IMR-90 (cell line): ENCODE data around the gene DNAJB2. TPM values are rescaled to one million over a fixed set of nuclear protein-coding genes. Genes with fewer than 3 reads are reported as not detected.

Experiments used
- ATAC-seq: fragments of 200-7000 bp; cut with Tn5 transposase; 2 replicates; pipeline ENCODE4 v1.9.1; 2020; ENCODE audit warnings: low read depth, mild to moderate bottlenecking, moderate library complexity
- BruUV-seq: library from RNA; stranded (reverse); fragments of 400-500 nt; replicated peaks from 2 replicates; lab custom pipeline; 2021; lab: Mats Ljungman, UMichigan
- CTCF ChIA-PET: fragments of 300-600 bp; formaldehyde crosslinking; extraction: SDS; loops from one replicate; lab custom pipeline; 2021; ENCODE audit warnings: antibody characterized with exemption; lab: Yijun Ruan, JAX
- POLR2A ChIA-PET: fragments of 300-600 bp; sonication (Branson Sonifier 250); formaldehyde crosslinking; loops from one replicate; lab custom pipeline; 2022; ENCODE audit warnings: antibody characterized with exemption; ENCODE audit not compliant: unreplicated experiment; lab: Charles Lee
- DNase-seq: peaks from one replicate; pipeline ENCODE4 v3.0.0; 2013
- H2AFZ ChIP-seq: replicated peaks from 2 replicates; pipeline ENCODE3; 2013; ENCODE audit warnings: low read length, mild to moderate bottlenecking; ENCODE audit not compliant: poor library complexity
- H2AK5ac ChIP-seq: 2 replicates; pipeline ENCODE4 v1.6.1; 2013; ENCODE audit warnings: low read depth, low read length, inconsistent platforms
- H2AK9ac ChIP-seq: replicated peaks from 2 replicates; pipeline ENCODE3; 2013; ENCODE audit warnings: mild to moderate bottlenecking, low read depth, low read length, moderate library complexity; ENCODE audit not compliant: poor library complexity
- H2BK120ac ChIP-seq: 2 replicates; pipeline ENCODE4 v1.6.1; 2013; ENCODE audit warnings: low read depth, low read length, inconsistent platforms
- H2BK15ac ChIP-seq: 3 replicates; pipeline ENCODE4 v1.6.1; 2013; ENCODE audit warnings: low read depth, low read length, inconsistent platforms
- H2BK20ac ChIP-seq: 2 replicates; pipeline ENCODE4 v1.6.1; 2013; ENCODE audit warnings: low read depth, mild to moderate bottlenecking, inconsistent platforms, low read length, moderate library complexity
- H2BK5ac ChIP-seq: 2 replicates; pipeline ENCODE4 v1.6.1; 2013; ENCODE audit warnings: mild to moderate bottlenecking, low read depth, low read length, inconsistent platforms; ENCODE audit not compliant: poor library complexity, severe bottlenecking
- H3K14ac ChIP-seq: replicated peaks from 2 replicates; pipeline ENCODE4 v1.6.1; 2013; ENCODE audit warnings: low read depth, low read length, inconsistent platforms
- H3K18ac ChIP-seq: 2 replicates; pipeline ENCODE4 v1.6.1; 2013; ENCODE audit warnings: low read depth, low read length, control low read depth
- H3K23ac ChIP-seq: 2 replicates; pipeline ENCODE4 v1.6.1; 2013; ENCODE audit warnings: low read depth, low read length, inconsistent platforms
- H3K27ac ChIP-seq: 2 replicates; pipeline ENCODE4 v1.5.1; 2013; ENCODE audit warnings: mild to moderate bottlenecking, control low read depth, low read length; ENCODE audit not compliant: insufficient read depth
- H3K27me3 ChIP-seq: 2 replicates; pipeline ENCODE4 v1.6.1; 2013; ENCODE audit warnings: low read length; ENCODE audit not compliant: control insufficient read depth, insufficient read depth
- H3K36me3 ChIP-seq: 2 replicates; pipeline ENCODE4 v1.6.1; 2013; ENCODE audit warnings: low read length, mixed read lengths; ENCODE audit not compliant: control insufficient read depth, insufficient read depth
- H3K4ac ChIP-seq: 2 replicates; pipeline ENCODE4 v1.6.1; 2013; ENCODE audit warnings: low read depth, low read length, inconsistent platforms
- H3K4me1 ChIP-seq: 2 replicates; pipeline ENCODE4 v1.6.1; 2013; ENCODE audit warnings: low read length, mixed read lengths; ENCODE audit not compliant: control insufficient read depth, insufficient read depth
- H3K4me2 ChIP-seq: 2 replicates; pipeline ENCODE4 v1.6.1; 2013; ENCODE audit warnings: low read depth, mild to moderate bottlenecking, control low read depth, low read length, moderate library complexity
- H3K4me3 ChIP-seq: 2 replicates; pipeline ENCODE4 v1.5.1; 2013; ENCODE audit warnings: low read depth, mild to moderate bottlenecking, control low read depth, low read length, moderate library complexity; ENCODE audit not compliant: insufficient read depth
- H3K56ac ChIP-seq: 2 replicates; pipeline ENCODE4 v1.6.1; 2013; ENCODE audit warnings: low read length, inconsistent platforms; ENCODE audit not compliant: insufficient read depth; ENCODE audit errors: extremely low read depth
- H3K79me1 ChIP-seq, 2 experiments: 2 replicates each; pipeline ENCODE4 v1.6.1; 2013; ENCODE audit warnings: low read length in 2 of 2, inconsistent platforms in 1 of 2, low read depth in 1 of 2
- H3K9ac ChIP-seq: 2 replicates; pipeline ENCODE4 v1.6.1; 2013; ENCODE audit warnings: low read depth, low read length, control low read depth
- H3K9me1 ChIP-seq: 2 replicates; pipeline ENCODE4 v1.6.1; 2013; ENCODE audit warnings: low read length, inconsistent platforms; ENCODE audit not compliant: insufficient read depth
- H3K9me3 ChIP-seq: 2 replicates; pipeline ENCODE4 v1.6.1; 2013; ENCODE audit warnings: low read length; ENCODE audit not compliant: control insufficient read depth, insufficient read depth
- H4K20me1 ChIP-seq: 2 replicates; pipeline ENCODE4 v1.6.1; 2013; ENCODE audit warnings: low read length, inconsistent platforms; ENCODE audit not compliant: insufficient read depth
- H4K5ac ChIP-seq: 2 replicates; pipeline ENCODE4 v1.6.1; 2013; ENCODE audit warnings: mild to moderate bottlenecking, low read depth, low read length, control low read depth
- H4K8ac ChIP-seq, 2 experiments: 2 replicates each; pipeline ENCODE4 v1.6.1; 2013; ENCODE audit warnings: low read depth in 2 of 2, low read length in 2 of 2, control low read depth in 1 of 2, inconsistent platforms in 1 of 2
- H4K91ac ChIP-seq: 2 replicates; pipeline ENCODE4 v1.6.1; 2013; ENCODE audit warnings: low read depth, low read length, inconsistent platforms; ENCODE audit not compliant: insufficient read depth
- CHD1 ChIP-seq: IDR thresholded peaks from 2 replicates; pipeline ENCODE4 v1.6.1; 2012; ENCODE audit warnings: low read depth, low read length, improper control_type of control experiment
- MXI1 ChIP-seq: IDR thresholded peaks from 2 replicates; pipeline ENCODE4 v1.6.1; 2012; ENCODE audit warnings: low read depth, mild to moderate bottlenecking, low read length, moderate library complexity, borderline replicate concordance
- WGBS, 2 experiments: methylation state at CpG; one replicate each; pipeline versions ENCODE4 v1.1.5 to v1.1.7; 2013; ENCODE audit warnings: missing lambda C conversion rate in 2 of 2; ENCODE audit not compliant: insufficient read length in 1 of 2; ENCODE audit errors: extremely low coverage in 2 of 2; 5-methylcytosine and 5-hydroxymethylcytosine counted together
- dilution Hi-C: fragments of 300-500 bp; cut with HindIII; formaldehyde crosslinking; loops from one replicate; pipeline ENCODE4 v1.14.3; 2018; ENCODE audit warnings: low sequenced_read_pairs; ENCODE audit not compliant: unreplicated experiment
- in situ Hi-C: fragments of 300-500 bp; cut with MboI; formaldehyde crosslinking; loops from 3 replicates; pipeline ENCODE4 v1.14.3; 2019; ENCODE audit warnings: low sequenced_read_pairs, inconsistent platforms, mixed read lengths
- intact Hi-C: fragments of 100-400 bp; cut with micrococcal nuclease; formaldehyde crosslinking; loops from 2 replicates; pipeline ENCODE4 v1.10.0; 2022
- polyA plus RNA-seq, 3 experiments: library from polyadenylated mRNA; depleted of rRNA; stranded (reverse); fragments of >200 nt; gene quantifications; 2 replicates each; pipeline ENCODE4 v1.2.3, GENCODE V29; 2012; ENCODE audit warnings: low replicate concordance in 1 of 3
- total RNA-seq: library from RNA; depleted of rRNA; stranded (reverse); fragments of >200 nt; gene quantifications from 2 replicates; pipeline ENCODE4 v1.2.3, GENCODE V29; 2012

Gene DNAJB2
- total and polyA plus RNA-seq, 2 of the 4 experiments (the other 2 are of a cell fraction) = 30.6 to 45.8 TPM

DNA sequence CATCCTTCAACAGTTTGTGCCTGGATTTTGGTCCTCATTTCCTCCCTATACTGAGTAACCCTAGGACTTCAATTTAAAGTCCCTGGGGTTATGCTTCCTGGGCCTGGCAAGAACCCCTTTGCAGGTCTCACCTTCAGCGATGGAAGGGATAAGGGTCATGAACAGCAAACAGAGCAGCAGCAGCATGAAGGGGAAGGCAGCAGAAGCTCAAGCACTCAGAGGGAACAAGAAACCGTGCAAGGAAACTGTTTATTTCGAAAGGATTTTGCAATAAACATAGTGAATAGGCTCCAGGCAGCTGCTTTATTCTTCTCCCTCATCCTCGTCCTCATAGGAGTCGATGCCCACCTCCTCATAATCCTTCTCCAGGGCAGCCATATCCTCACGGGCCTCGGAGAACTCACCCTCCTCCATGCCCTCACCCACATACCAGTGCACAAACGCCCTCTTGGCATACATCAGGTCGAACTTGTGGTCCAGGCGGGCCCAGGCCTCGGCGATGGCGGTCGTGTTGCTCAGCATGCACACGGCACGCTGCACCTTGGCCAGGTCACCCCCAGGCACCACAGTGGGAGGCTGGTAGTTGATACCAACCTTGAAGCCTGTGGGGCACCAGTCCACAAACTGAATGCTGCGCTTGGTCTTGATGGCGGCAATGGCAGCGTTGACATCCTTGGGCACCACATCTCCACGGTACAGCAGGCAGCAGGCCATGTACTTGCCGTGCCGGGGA, 29.0 kb upstream of the DNAJB2 start:
- Histone ChIP-seq H3K56ac (peak overlapping the region; percentile 76; the same call in 1 of the 2 replicates), H4K5ac (peak overlapping the region; percentile 82), H3K36me3 (peaks cover 21% of the 10 kb centered on the region; the same call in 1 of the 2 replicates), H2BK120ac (peak overlapping the region; percentile 70), H3K9ac (peak overlapping the region; percentile 20), H3K4me3 (no peak overlapping the region), H3K14ac (peak overlapping the region; percentile 90), H4K20me1 (0 out of 2 replicates have a peak, but pooled peaks cover 8% of the 10 kb centered on the region), H3K23ac (peak overlapping the region; percentile 79; the same call in 1 of the 2 replicates), H2BK15ac (peak overlapping the region; percentile 50; the same call in 2 of the 3 replicates), H3K27me3 (peaks cover 5% of the 10 kb centered on the region), H2AK5ac (peak overlapping the region; percentile 87), H2AK9ac (peak overlapping the region; percentile 99), H3K18ac (peak overlapping the region; percentile 76), H3K27ac (peak overlapping the region; percentile 72), H3K9me3 (no peaks in the 10 kb centered on the region), H3K4me1 (peaks cover 46% of the 10 kb centered on the region), H2BK20ac (peak overlapping the region; percentile 54; the same call in 1 of the 2 replicates), H3K4ac (peak overlapping the region; percentile 87), H2AFZ (peak overlapping the region; percentile 81), H4K91ac (peak overlapping the region; percentile 82), H3K79me1 (peaks cover 23 to 38% of the 10 kb centered on the region in 2 experiments), H3K9me1 (peaks cover 44% of the 10 kb centered on the region), H2BK5ac (peak overlapping the region; percentile 90), H3K4me2 (peak overlapping the region; percentile 59), H4K8ac (peak overlapping the region; percentile 7 to 82)
- in situ Hi-C loops (no loop called here), intact Hi-C loops (no loop called here), dilution Hi-C loops (no loop called here)
- ChIA-PET POLR2A (no interaction called here), CTCF (interaction anchor here (1.6 to 2.3 kb wide), 2 partner anchors 27 to 45 kb away, joined by 6 to 10 read pairs; no protein-coding TSS in a partner anchor)
- DNase-seq = peak; percentile 23
- 91% methylated on average over 9 of the region's 22 CpGs; no CpG with 5 or more reads in 1 of the 2 experiments for WGBS, 2 experiments
- no TSS peak for BruUV-seq
- TF ChIP-seq MXI1 (no peak), CHD1 (no peak)
- ATAC-seq = no peak
